Uterus (tissue), 2 donors: ENCODE measurements around the gene MOB3B.

Source experiments
- POLR2A ChIP-seq, 2 donors: fragments of 450-650 bp; IDR thresholded peaks; one replicate each; pipeline ENCODE4 v1.6.1; 2016; ENCODE audit warnings: antibody characterized with exemption in 2 of 2, mild to moderate bottlenecking in 1 of 2, moderate library complexity in 1 of 2
- TF ChIP-seq, protein P1 (sequence below), 4 experiments: fragments of 200-600 bp in 2 of 4; fragments of 450-650 bp in 2 of 4; sonication (generic) in 2 of 4; IDR thresholded peaks; one replicate each; pipeline ENCODE4 v1.5.1; 2016 to 2019; ENCODE audit warnings: antibody characterized with exemption in 4 of 4, mild to moderate bottlenecking in 2 of 4, moderate library complexity in 1 of 4

DNA sequence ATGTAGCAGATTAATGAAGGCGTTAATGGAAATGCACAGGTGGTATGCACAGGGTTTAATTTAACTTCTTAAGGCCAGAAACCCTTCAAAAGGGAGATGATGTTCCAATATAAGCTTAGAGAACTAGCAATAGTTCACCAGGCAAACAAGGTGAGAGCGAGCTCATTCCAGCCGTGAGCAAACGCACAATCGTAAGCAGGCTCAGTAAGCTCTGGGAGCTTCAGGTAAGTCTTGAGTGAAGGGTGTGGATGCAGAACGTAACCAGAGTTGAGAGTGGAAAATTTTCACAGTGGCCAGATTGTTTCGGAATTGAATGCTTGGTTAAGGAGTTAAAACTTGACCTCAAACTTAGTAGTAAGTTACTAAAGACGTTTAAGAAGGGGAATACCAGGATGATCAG is 238.3 kb downstream of the MOB3B start:
- no peak for TF ChIP-seq POLR2A (IDR thresholded peaks at IDR 0.05)
- TF ChIP-seq, protein P1, sequence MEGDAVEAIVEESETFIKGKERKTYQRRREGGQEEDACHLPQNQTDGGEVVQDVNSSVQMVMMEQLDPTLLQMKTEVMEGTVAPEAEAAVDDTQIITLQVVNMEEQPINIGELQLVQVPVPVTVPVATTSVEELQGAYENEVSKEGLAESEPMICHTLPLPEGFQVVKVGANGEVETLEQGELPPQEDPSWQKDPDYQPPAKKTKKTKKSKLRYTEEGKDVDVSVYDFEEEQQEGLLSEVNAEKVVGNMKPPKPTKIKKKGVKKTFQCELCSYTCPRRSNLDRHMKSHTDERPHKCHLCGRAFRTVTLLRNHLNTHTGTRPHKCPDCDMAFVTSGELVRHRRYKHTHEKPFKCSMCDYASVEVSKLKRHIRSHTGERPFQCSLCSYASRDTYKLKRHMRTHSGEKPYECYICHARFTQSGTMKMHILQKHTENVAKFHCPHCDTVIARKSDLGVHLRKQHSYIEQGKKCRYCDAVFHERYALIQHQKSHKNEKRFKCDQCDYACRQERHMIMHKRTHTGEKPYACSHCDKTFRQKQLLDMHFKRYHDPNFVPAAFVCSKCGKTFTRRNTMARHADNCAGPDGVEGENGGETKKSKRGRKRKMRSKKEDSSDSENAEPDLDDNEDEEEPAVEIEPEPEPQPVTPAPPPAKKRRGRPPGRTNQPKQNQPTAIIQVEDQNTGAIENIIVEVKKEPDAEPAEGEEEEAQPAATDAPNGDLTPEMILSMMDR (IDR thresholded peaks at IDR 0.05) = no peak
